Psoas muscle (tissue), 8 donors: ENCODE data around the gene CWC22. TPM values are rescaled to one million over a fixed set of nuclear protein-coding genes. Genes with fewer than 3 reads are reported as not detected.
A peak's percentile ranks its signal among the peaks of the same experiment; 100 is the strongest.
"Not testable (repeated sequence)": the region's sequence is repeated elsewhere in the genome, so short reads cannot be mapped to it uniquely, and the experiment has no call there.

ENCODE experiments used
- ATAC-seq, 4 donors: fragments of 200-7000 bp; cut with Tn5 transposase; one replicate each; pipeline ENCODE4 v1.9.1; 2020; ENCODE audit warnings: moderate library complexity in 3 of 4, mild to moderate bottlenecking in 2 of 4
- DNase-seq, 2 donors: peaks; one replicate each; pipeline ENCODE4 v3.0.0-alpha.2; 2020
- H3K27ac ChIP-seq: fragments of 200-600 bp; one replicate; pipeline ENCODE4 v1.8.0; 2022
- H3K27me3 ChIP-seq, 3 donors: fragments of 200-600 bp in 1 of 3; one replicate each; pipeline versions ENCODE4 v1.6.1 to v1.8.0; 2013 to 2022; ENCODE audit warnings: low read length in 2 of 3, mild to moderate bottlenecking in 2 of 3, moderate library complexity in 1 of 3; ENCODE audit not compliant: insufficient read depth in 3 of 3
- H3K36me3 ChIP-seq, 2 donors: fragments of 200-600 bp in 1 of 2; one replicate each; pipeline versions ENCODE4 v1.6.1 to v1.8.0; 2013 to 2022; ENCODE audit warnings: low read depth in 1 of 2, mild to moderate bottlenecking in 1 of 2, moderate library complexity in 1 of 2; ENCODE audit not compliant: insufficient read depth in 1 of 2
- H3K4me1 ChIP-seq: fragments of 200-600 bp; one replicate; pipeline ENCODE4 v1.8.0; 2022
- H3K4me3 ChIP-seq: fragments of 200-600 bp; one replicate; pipeline ENCODE4 v1.8.0; 2022; ENCODE audit warnings: mild to moderate bottlenecking
- H3K9me3 ChIP-seq: fragments of 200-600 bp; one replicate; pipeline ENCODE4 v1.8.0; 2022
- WGBS, 3 donors: extraction: QIAGEN DNeasy Blood & Tissue Kit; methylation state at CpG; one replicate each; pipeline versions ENCODE4 v1.1.6 to v1.1.7; 2013; 5-methylcytosine and 5-hydroxymethylcytosine counted together
- intact Hi-C, 2 donors: fragments of 100-400 bp; cut with DNase I; formaldehyde crosslinking; loops; one replicate each; pipeline versions ENCODE4 v1.11.0 to v1.14.2; 2022
- polyA plus RNA-seq, 3 donors: library from polyadenylated mRNA; stranded (reverse); fragments of 200-250 nt; gene quantifications; one replicate each; pipeline ENCODE4 v1.2.3, GENCODE V29; 2013
- total RNA-seq, 4 donors: library from RNA; stranded (reverse); fragmentation: NEBNext Ultra II Directional in 2 of 4; extraction: Animal tissue kit (Norgen Biotek cat#: 25700) in 2 of 4; gene quantifications; one replicate each; pipeline versions ENCODE4 v1.2.1 to v1.2.4, GENCODE V29; 2021 to 2023
- TF ChIP-seq, protein P1 (sequence below): fragments of 200-600 bp; IDR thresholded peaks from one replicate; pipeline ENCODE4 v1.8.0; 2022; ENCODE audit warnings: antibody characterized with exemption
- donor health status: healthy with polysubstance abuse.
- donor health status: DM: no; HTN: no; CAD: no; lungs with moderate emphysema.
- donor health status: Bipolar disorder and iron deficiency.
- donor health status: healthy.
- donor health status: DM: yes; HTN: yes; CAD: no.
- donor health status: DM: no; HTN: no; CAD: no.
- donor health status: DM: no; HTN: no; CAD: no.
- donor health status: DM: yes; HTN: yes; CAD: no.

CWC22 gene
- total and polyA plus RNA-seq, 7 donors, result 10.2 to 21.7 (median 17.2) TPM

DNA sequence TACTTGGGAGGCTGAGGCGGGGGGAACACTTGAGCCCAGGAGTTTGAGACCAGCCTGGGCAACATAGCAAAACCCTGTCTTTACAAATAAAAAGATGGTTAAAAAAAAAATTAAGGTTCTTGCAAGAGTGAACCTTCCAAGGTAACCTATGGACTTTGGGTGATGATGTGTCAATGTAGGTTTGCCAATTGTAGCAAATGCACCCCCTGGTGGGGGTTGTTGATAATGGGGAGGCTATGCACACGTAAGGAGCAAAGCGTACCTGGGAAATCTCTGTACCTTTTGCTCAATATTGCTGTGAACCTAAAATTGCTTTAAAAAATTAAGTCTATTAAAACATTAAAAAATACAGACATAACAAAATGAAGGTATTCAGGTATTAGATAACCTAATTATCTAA, 70.4 kb downstream of the CWC22 start:
- H3K27ac ChIP-seq, result no peak overlapping the region
- 90 to 100% (median 93%) methylated on average over 3 of the region's 3 CpGs for WGBS, 3 donors

DNA sequence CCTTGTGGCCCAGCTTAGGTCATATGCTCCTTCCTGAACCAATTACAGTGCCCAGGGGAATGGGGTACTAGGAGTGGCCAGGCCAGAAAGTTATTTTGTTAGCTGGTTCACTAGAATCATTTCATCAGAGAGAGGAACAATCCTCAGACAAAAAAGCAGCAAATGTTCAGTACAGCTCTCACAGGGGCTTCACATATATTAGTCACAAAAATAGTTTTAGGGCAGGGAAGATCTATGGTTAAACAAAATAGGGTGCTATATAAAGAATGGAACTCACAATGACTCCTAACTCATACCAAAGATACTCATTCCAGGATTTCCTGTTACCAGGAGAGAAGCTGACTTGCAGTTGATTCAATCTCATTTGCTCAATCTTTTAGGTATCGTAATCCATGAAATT, 71.0 kb downstream of the CWC22 start:
- TF ChIP-seq, protein P1, sequence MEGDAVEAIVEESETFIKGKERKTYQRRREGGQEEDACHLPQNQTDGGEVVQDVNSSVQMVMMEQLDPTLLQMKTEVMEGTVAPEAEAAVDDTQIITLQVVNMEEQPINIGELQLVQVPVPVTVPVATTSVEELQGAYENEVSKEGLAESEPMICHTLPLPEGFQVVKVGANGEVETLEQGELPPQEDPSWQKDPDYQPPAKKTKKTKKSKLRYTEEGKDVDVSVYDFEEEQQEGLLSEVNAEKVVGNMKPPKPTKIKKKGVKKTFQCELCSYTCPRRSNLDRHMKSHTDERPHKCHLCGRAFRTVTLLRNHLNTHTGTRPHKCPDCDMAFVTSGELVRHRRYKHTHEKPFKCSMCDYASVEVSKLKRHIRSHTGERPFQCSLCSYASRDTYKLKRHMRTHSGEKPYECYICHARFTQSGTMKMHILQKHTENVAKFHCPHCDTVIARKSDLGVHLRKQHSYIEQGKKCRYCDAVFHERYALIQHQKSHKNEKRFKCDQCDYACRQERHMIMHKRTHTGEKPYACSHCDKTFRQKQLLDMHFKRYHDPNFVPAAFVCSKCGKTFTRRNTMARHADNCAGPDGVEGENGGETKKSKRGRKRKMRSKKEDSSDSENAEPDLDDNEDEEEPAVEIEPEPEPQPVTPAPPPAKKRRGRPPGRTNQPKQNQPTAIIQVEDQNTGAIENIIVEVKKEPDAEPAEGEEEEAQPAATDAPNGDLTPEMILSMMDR, result no peak

More for the DNA sequence above, 70.4 kb downstream of the CWC22 start:
- H3K27me3 ChIP-seq, result no peaks in the 10 kb centered on the region
- H3K36me3 ChIP-seq, result no peaks in the 10 kb centered on the region
- H3K4me3 ChIP-seq, result no peak overlapping the region
- H3K4me1 ChIP-seq, result no peaks in the 10 kb centered on the region
- TF ChIP-seq, protein P1, result peak; percentile 56
- DNase-seq, result no peak
- intact Hi-C loops, result loop anchor here in 1 of 2 donors (2.0 to 5.0 kb wide), 2 partner anchors 74 to 94 kb away; partner anchors contain the start of gene ZNF385B
- H3K9me3 ChIP-seq, result no peaks in the 10 kb centered on the region
- ATAC-seq, result peak in 3 of 4 donors; percentile 36 to 77 (median 70)

DNA sequence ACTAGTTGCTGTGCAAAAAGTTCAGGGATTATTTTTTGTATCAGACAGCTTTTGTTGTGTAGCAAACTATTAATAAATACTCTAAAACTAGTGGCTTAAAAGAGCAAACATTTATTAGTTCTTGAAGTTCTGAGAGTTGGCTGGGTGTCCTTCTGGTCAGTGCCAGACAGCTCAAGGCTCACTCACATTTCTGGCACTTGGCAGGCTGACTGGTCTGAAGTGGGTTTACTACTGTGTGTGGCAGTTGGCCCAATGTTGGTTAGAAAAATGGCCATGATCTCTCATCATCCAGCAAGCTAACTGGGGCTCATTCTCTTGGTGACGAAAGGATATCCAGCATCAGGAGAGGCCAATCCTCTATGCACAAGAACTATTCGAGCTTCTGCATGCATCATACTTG, 74.3 kb downstream of the CWC22 start:
- H3K4me3 ChIP-seq, result no peak overlapping the region
- H3K36me3 ChIP-seq, result no peaks in the 10 kb centered on the region
- no peaks in the 10 kb centered on the region for H3K4me1 ChIP-seq
- 24 to 68% (median 37%) methylated on average over 2 of the region's 2 CpGs for WGBS, 3 donors
- no peaks in the 10 kb centered on the region for H3K27me3 ChIP-seq
- intact Hi-C loops, result no loop called here
- H3K27ac ChIP-seq, result no peak overlapping the region
- TF ChIP-seq, protein P1, result no peak
- ATAC-seq, result peak; percentile 58 to 74 (median 64)
- H3K9me3 ChIP-seq, result no peaks in the 10 kb centered on the region
- DNase-seq, result no peak

More for the DNA sequence above, 71.0 kb downstream of the CWC22 start:
- no peak overlapping the region for H3K4me3 ChIP-seq
- H3K27me3 ChIP-seq, result no peaks in the 10 kb centered on the region
- H3K9me3 ChIP-seq, result no peaks in the 10 kb centered on the region
- intact Hi-C loops, result loop anchor here in 1 of 2 donors (2.0 to 5.0 kb wide), 2 partner anchors 74 to 93 kb away; partner anchors contain the start of gene ZNF385B
- H3K4me1 ChIP-seq, result no peaks in the 10 kb centered on the region
- 94 to 97% (median 97%) methylated on average over 1 of the region's 1 CpG for WGBS, 3 donors
- H3K36me3 ChIP-seq, result no peaks in the 10 kb centered on the region
- no peak overlapping the region for H3K27ac ChIP-seq
- ATAC-seq (no peak), DNase-seq (no peak)

DNA sequence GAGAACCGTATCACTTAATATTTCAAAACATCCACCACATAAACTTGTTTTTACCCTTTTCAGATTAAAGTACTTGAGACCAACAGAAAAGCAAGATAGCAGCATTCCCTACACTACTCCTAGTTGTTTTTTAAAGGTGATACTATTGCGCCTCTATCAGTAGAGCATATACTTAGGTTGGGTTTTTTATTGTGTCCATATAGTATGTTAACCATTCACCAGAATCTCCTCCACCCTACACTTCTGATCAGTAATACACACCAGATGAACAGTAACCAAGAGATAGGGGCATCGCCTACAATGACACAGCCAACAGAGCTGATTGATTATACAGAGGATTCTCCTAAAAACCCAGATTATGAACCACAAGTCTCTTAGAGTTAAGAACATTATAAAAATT, 75.6 kb downstream of the CWC22 start:
- no peaks in the 10 kb centered on the region for H3K36me3 ChIP-seq
- H3K4me1 ChIP-seq, result no peaks in the 10 kb centered on the region
- no peak for DNase-seq
- H3K9me3 ChIP-seq, result no peaks in the 10 kb centered on the region
- no peak for ATAC-seq
- H3K4me3 ChIP-seq, result no peak overlapping the region
- 63 to 85% (median 65%) methylated on average over 3 of the region's 3 CpGs for WGBS, 3 donors
- H3K27ac ChIP-seq, result no peak overlapping the region
- intact Hi-C loops, result no loop called here
- TF ChIP-seq, protein P1, result no peak
- no peaks in the 10 kb centered on the region for H3K27me3 ChIP-seq

DNA sequence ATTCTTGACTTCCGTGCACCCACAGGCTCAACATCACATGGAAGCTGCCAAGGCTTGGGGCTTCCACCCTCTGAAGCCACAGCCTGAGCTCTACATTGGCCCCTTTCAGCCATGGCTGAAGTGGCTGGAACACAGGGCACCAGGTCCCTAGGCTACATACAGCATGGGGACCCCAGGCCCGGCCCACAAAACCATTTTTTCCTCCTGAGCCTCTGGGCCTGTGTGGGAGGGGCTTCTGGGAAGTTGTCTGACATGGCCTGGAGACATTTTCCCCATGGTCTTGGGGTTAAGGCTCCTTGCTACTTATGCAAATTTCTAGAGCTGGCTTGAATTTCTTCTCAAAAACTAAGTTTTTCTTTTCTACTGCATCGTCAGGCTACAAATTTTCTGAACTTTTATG, 77.1 kb downstream of the CWC22 start:
- 93 to 98% (median 95%) methylated on average over 3 of the region's 3 CpGs for WGBS, 3 donors
- H3K36me3 ChIP-seq, H3K27me3 ChIP-seq, ATAC-seq, H3K4me1 ChIP-seq, DNase-seq, H3K4me3 ChIP-seq, intact Hi-C loops, H3K27ac ChIP-seq, H3K9me3 ChIP-seq: not testable (repeated sequence)
